Activated effector memory CD4-positive, alpha-beta T cell treated with Interleukin-2 at 50 U/mL for 16 hours (primary cell): Measurements from ENCODE around the gene GATA2.

Experiments
- DNase-seq: peaks from one replicate; pipeline ENCODE4 v3.0.0-alpha.2; 2020

The GATA2 gene

GRCh38 chr3:128472449-128473179 is 20.4 kb downstream of the GATA2 start:
- DNase-seq = no peak

GRCh38 chr3:128471720-128472119 is 21.3 kb downstream of the GATA2 start:
- no peak for DNase-seq

GRCh38 chr3:128471110-128471509 is 21.9 kb downstream of the GATA2 start:
- no peak for DNase-seq

- no peak for DNase-seq
These were observed 22.7 kb downstream of the GATA2 start for GRCh38 chr3:128470134-128470899.

GRCh38 chr3:128469556-128469955 is 23.4 kb downstream of the GATA2 start:
- no peak for DNase-seq

GRCh38 chr3:128468791-128469527 is 24.0 kb downstream of the GATA2 start:
- no peak for DNase-seq

GRCh38 chr3:128468285-128468790 is 24.7 kb downstream of the GATA2 start:
- no peak for DNase-seq

- no peak for DNase-seq
These were observed 26.0 kb downstream of the GATA2 start, which contains the start of gene DNAJB8 for GRCh38 chr3:128466840-128467541. Gene DNAJB8 (minus strand): TSS chr3:128466890. CDS start chr3:128463245, 3,645 bp downstream.

- DNase-seq = no peak
These were observed 28.3 kb downstream of the GATA2 start for GRCh38 chr3:128464702-128465101.

GRCh38 chr3:128464188-128464587 is 28.8 kb downstream of the GATA2 start:
- DNase-seq = no peak

GRCh38 chr3:128463771-128464170 is 29.2 kb downstream of the GATA2 start:
- DNase-seq = no peak

GRCh38 chr3:128463354-128463753 is 29.6 kb downstream of the GATA2 start:
- no peak for DNase-seq

GRCh38 chr3:128462931-128463330 is 30.1 kb downstream of the GATA2 start:
- DNase-seq = no peak

GRCh38 chr3:128462341-128462910 is 30.6 kb downstream of the GATA2 start:
- no peak for DNase-seq

- DNase-seq = no peak
These were observed 31.3 kb downstream of the GATA2 start for GRCh38 chr3:128461731-128462130.

- no peak for DNase-seq
These were observed 33.6 kb downstream of the GATA2 start for GRCh38 chr3:128459461-128459820.

GRCh38 chr3:128458746-128459460 is 34.1 kb downstream of the GATA2 start:
- no peak for DNase-seq

GRCh38 chr3:128457937-128458336 is 35.1 kb downstream of the GATA2 start:
- DNase-seq = no peak

GRCh38 chr3:128456776-128457715 is 36.0 kb downstream of the GATA2 start:
- DNase-seq = no peak
